IMR-90 (cell line): Measurements from ENCODE around the gene FADS2. TPM values are rescaled to one million over a fixed set of nuclear protein-coding genes. Genes with fewer than 3 reads are reported as not detected.

Source experiments
- CEBPB ChIP-seq: IDR thresholded peaks from 2 replicates; pipeline ENCODE4 v1.6.1; 2012; ENCODE audit warnings: low read depth, low read length, improper control_type of control experiment
- polyA plus RNA-seq, 3 experiments: library from polyadenylated mRNA; depleted of rRNA; stranded (reverse); fragments of >200 nt; gene quantifications; 2 replicates each; pipeline ENCODE4 v1.2.3, GENCODE V29; 2012; ENCODE audit warnings: low replicate concordance in 1 of 3
- total RNA-seq: library from RNA; depleted of rRNA; stranded (reverse); fragments of >200 nt; gene quantifications from 2 replicates; pipeline ENCODE4 v1.2.3, GENCODE V29; 2012
- TF ChIP-seq, protein P1 (sequence below): fragments of 150-350 bp; IDR thresholded peaks from 2 replicates; pipeline ENCODE4 v1.6.1; 2017; ENCODE audit warnings: mild to moderate bottlenecking, antibody characterized with exemption, low read length, low read depth

FADS2 gene
- total and polyA plus RNA-seq, 2 of the 4 experiments (the other 2 are of a cell fraction): 33.3 to 88.4 TPM

DNA sequence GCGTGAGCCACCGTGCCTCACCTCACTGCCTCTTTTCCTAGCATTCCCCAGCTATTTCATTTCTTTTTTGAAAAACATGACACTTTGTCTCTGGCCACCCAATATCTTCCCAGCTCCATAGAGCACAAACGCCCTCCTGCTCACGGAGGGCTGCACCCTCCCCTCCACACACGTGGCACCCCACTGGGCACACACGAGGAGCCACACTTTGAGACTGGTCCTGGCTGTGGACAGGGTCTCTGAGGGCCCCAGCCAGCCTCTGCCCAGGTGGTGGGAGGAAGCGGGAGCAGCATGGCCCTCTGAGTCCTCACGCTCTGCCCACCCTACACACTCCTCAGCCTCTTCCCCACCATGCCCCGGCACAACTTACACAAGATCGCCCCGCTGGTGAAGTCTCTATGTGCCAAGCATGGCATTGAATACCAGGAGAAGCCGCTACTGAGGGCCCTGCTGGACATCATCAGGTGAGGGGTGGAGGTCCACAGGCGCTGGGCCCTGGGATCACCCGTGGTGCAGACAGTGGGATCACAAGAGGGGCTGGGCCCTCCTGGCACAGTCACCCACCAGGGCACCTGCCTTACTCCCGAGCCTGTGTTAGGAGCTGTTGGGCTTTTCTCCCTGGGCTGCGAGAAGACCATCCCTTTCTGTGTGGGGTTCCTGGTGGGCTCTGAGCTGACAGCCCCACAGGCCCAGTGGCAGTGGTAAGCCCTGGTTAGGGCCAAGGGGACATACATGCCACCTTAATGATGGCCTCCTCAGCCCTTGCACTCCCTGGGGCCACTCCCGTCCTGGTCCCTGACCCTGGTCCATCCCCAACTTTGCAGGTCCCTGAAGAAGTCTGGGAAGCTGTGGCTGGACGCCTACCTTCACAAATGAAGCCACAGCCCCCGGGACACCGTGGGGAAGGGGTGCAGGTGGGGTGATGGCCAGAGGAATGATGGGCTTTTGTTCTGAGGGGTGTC is 37.0 kb downstream of the FADS2 start (continued):
- TF ChIP-seq, protein P1, sequence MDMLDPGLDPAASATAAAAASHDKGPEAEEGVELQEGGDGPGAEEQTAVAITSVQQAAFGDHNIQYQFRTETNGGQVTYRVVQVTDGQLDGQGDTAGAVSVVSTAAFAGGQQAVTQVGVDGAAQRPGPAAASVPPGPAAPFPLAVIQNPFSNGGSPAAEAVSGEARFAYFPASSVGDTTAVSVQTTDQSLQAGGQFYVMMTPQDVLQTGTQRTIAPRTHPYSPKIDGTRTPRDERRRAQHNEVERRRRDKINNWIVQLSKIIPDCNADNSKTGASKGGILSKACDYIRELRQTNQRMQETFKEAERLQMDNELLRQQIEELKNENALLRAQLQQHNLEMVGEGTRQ: no peak
- no peak for TF ChIP-seq CEBPB
